Stimulated activated CD4-positive, alpha-beta T cell treated with anti-CD3 and anti-CD28 coated beads, TNF-alpha, amount 100 ng/mL, for 4 hours (primary cell): ENCODE measurements around the gene AZGP1.
"Not testable (repeated sequence)": the region's sequence is repeated elsewhere in the genome, so short reads cannot be mapped to it uniquely, and the experiment has no call there.

Source experiments
- DNase-seq, 3 experiments: peaks; one replicate each; pipeline ENCODE4 v3.0.0-alpha.2; 2020; ENCODE audit warnings: low read depth in 3 of 3

Gene AZGP1

GRCh38 chr7:99997545-99998137, 21.8 kb upstream of the AZGP1 start:
- DNase-seq, result peak; percentile 30 to 36 (median 34)

DNA sequence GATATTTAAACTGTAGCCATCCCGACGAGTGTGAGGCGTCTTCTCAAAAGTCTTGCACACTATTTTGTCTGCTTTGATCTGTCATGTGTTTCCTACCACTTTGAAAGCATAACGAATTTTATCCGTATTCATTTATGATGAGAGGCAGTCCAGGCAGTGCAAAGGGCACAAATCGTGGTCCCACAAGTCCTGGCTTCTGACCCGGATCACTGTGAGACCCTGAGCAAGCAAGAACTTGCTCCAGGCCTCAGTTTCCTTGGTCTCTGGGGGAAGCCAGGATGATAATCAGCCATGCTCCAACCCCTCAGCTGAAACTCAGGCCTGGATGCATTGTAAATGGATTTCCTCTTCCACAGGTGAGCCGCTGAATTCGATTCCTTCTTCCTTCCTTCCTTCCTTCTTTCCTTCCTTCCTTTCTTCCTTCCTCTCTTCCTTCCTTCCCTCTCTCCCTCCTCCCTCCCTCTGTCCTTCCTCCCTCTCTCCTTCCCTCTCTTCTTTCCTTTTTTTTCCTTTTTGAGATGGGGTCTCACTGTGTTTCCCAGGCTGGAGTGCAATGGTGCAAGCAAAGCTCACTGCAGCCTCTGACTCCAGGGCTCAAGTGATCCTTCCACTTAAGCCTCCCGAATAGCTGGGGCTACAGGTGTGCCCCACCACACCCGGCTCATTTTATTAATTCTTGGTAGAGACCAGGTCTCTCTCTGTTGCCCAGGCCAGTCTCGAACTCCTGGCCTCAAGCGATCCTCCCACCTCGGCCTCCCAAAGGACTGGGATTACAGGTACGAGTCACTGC, 21.1 kb upstream of the AZGP1 start:
- DNase-seq, result no peak

DNA sequence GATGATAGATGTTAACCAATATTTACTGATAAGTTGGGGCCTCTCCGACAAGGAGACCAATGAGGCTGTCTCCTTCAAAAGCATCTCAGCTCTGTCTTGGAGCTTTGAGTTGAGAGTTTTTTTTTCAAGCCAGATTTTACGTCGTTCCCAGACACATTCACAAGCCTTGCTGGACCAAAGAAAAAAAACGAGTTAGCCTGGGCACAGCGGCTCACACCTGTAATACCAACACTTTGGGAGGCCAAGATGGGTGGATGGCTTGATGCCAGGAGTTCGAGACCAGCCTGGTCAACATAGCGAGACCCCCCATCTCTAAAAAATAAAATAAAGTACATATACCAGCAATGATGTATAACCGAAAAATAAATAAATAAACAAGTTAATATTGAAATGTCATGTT, 19.0 kb upstream of the AZGP1 start:
- DNase-seq, result no peak

GRCh38 chr7:99992330-99993038, 16.7 kb upstream of the AZGP1 start:
- no peak for DNase-seq

DNA sequence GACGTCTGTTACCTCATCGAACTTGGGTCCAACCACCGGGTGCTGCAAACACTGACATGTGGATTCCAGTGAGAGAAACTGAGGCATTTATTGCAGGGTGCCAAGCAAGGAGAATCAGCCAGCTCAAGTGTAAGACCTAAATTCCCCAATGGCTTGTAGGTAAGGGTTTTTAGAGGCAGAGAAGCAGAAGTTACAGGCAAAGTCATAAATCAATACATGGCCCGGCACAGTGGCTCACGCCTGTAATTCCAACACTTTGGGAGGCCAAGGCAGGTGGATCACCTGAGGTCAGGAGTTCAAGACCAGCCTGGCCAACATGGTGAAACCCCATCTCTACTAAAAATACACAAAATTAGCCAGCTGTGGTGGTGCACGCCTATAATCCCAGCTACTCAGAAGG, 15.7 kb upstream of the AZGP1 start:
- not testable (repeated sequence) for DNase-seq

- no peak for DNase-seq
Measured at GRCh38 chr7:99990460-99990852, 14.6 kb upstream of the AZGP1 start.

DNA sequence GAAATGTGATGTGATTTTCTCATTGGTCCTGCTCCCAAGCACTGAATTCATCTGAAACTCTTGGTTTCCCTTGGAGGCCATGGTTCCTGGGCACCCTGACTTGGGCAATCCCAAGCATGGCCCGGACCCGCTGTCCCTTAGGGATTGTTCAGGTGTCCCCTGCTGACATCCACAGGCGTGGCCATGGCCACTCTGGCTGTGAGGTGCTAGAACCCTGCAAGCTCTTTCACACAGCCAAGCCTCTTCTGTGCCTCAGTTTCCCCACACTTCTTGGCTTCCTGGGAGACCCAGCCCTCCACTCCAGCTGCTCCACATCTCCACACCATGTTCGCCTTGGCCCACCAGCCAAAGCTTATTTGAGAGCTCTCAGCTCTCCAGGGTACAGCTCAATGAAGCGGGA, 12.0 kb upstream of the AZGP1 start:
- no peak for DNase-seq

- not testable (repeated sequence) for DNase-seq
Measured at GRCh38 chr7:99987306-99987705, 11.5 kb upstream of the AZGP1 start.

DNA sequence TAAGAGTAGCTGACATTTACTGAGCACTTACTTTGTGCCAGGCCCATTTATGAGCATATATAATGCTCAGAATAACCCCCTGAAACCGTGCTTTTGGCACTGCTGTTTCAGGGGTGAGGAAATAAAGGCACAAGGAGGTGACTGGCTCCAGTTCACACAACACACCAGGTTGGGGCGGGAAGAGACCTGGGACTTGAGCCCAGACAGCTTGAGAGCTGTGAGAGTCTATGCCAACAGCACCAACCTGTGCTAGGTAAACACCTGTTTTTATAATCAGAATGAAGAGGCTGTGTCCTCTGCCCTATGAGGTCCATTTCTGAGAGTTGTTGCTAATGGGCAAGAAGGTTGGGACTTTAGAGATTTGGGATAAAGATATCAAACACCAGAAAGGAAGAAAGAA, 8.8 kb upstream of the AZGP1 start:
- no peak for DNase-seq

GRCh38 chr7:99981066-99981465, 5.2 kb upstream of the AZGP1 start:
- DNase-seq, result not testable (repeated sequence)

GRCh38 chr7:99980448-99980872, 4.6 kb upstream of the AZGP1 start:
- not testable (repeated sequence) for DNase-seq

DNA sequence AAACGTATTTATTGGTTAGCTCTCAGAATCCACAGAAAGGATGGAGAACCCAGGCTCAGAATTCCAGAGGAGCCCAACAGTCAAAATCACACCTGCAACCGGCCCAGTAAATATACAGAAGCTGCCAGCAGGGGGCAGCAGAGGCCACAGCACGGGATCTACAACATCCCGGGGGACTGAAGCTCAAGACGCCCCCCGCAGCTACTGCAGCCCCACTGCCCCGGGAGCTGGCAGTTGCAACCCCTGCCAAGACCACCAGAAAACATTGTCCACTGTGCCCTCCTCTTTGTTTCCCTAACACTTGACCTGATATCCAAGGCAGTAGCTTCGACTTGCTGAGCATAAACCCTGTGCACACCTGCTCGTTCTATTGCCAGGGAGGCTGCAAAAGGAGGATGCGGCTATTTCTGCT, 4.0 kb upstream of the AZGP1 start:
- DNase-seq, result peak; percentile 40 to 49 (median 43)

GRCh38 chr7:99976626-99977025, 795 bp upstream of the AZGP1 start:
- DNase-seq, result no peak

DNA sequence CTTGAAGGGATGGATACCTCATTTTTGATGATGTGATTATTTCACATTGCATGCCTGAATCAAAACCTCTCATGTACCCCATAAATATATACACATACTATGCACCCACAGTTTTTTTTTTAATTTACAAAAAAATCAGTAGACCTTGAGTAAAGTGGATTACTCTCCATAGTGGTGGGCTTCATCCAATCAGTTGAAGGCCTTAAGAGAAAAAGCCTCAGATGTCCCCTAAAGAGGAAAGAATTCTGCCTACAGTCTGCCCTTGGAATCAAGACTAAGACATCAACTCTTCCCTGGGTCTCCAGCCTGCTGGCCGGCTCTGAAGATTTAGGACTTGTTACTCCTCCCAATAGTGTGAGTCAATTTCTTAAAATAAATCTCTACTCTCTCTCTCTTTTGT, 1.1 kb downstream of the AZGP1 start:
- DNase-seq, result no peak

DNA sequence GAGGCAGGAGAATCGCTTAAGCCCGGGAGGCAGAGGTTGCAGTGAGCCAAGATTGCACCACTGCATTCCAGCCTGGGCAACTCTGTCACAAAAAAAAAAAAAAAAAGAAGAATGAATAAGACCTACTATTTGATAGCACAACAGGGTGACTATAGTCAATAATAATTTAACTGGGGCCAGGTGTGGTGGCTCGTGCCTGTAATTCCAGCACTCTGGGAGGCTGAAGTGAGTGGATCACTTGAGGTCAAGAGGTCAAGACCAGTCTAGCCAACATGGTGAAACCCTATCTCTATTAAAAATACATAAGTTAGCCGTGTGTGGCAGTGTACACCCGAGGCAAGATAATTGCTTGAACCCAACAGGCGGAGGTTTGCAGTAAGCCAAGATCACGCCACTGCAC, 2.0 kb downstream of the AZGP1 start:
- not testable (repeated sequence) for DNase-seq

- DNase-seq, result no peak
Measured at GRCh38 chr7:99971242-99971641, 4.6 kb downstream of the AZGP1 start.

DNA sequence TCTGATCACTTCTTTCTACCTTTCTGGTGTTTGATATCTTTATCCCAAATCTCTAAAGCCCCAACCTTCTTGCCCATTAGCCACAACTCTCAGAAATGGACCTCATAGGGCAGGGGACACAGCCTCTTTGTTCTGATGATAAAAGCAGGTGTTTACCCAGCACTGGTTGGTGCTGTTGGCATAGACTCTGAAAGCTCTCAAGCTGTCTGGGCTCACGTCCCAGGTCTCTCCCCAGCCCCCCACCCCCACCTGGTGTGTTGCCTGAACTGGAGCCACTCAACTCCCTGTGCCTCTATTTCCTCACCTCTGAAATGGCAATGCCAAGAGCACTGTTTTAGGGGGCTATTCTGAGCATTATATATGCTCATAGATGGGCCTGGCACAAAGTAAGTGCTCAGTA, 6.0 kb downstream of the AZGP1 start:
- not testable (repeated sequence) for DNase-seq

DNA sequence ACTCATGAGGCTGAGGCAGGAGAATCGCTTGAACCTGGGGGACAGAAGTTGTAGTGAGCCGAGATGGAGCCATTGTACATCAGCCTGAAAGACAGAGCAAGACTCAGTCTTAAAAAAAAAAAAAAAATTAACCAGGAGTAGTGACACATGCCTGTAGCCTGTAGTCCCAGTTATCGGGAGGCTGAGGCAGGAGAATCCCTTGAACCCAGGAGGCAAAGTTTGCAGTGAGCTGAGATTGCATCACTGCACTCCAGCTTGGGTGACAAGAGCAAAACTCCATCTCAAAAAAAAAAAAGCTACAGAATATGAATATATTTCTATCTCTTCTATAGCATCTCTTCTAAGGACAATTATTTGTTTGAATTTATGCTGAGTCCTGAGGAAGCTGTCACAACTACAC, 6.5 kb downstream of the AZGP1 start:
- no peak for DNase-seq

GRCh38 chr7:99958564-99959227, 17.1 kb downstream of the AZGP1 start:
- DNase-seq, result no peak

- DNase-seq, result no peak
Measured at GRCh38 chr7:99955247-99955646, 20.6 kb downstream of the AZGP1 start.

GRCh38 chr7:99954643-99955042, 21.2 kb downstream of the AZGP1 start:
- DNase-seq, result not testable (repeated sequence)

- DNase-seq, result no peak
Measured at GRCh38 chr7:99953649-99954048, 22.2 kb downstream of the AZGP1 start.
